ENCODE results near the gene SHE.
"Not testable (repeated sequence)": the region's sequence is repeated elsewhere in the genome, so short reads cannot be mapped to it uniquely, and the experiment has no call there.

SHE gene

GRCh38 chr1:154514066-154514553, 11.9 kb upstream of the SHE start:
- DNase-seq (ENCODE audit: low read depth in 3 of 3), result no peak

GRCh38 chr1:154512760-154513159, 10.5 kb upstream of the SHE start:
- no peak for DNase-seq (ENCODE audit: low read depth in 3 of 3)

- DNase-seq (ENCODE audit: low read depth in 3 of 3), result no peak
These were observed 1.7 kb upstream of the SHE start for GRCh38 chr1:154503898-154504297.

- no peak for DNase-seq (ENCODE audit: low read depth in 3 of 3)
These were observed 518 bp upstream of the SHE start for GRCh38 chr1:154502744-154503115.

GRCh38 chr1:154501423-154502065, 668 bp downstream of the SHE start:
- DNase-seq (ENCODE audit: low read depth in 3 of 3), result no peak

- no peak for DNase-seq (ENCODE audit: low read depth in 3 of 3)
These were observed 1.7 kb downstream of the SHE start for GRCh38 chr1:154500533-154500932.

GRCh38 chr1:154499446-154499845, 2.8 kb downstream of the SHE start:
- DNase-seq (ENCODE audit: low read depth in 3 of 3), result no peak

GRCh38 chr1:154497026-154497806, 5.0 kb downstream of the SHE start:
- DNase-seq (ENCODE audit: low read depth in 3 of 3), result no peak

GRCh38 chr1:154496383-154496782, 5.8 kb downstream of the SHE start:
- DNase-seq (ENCODE audit: low read depth in 3 of 3), result no peak

- no peak for DNase-seq (ENCODE audit: low read depth in 3 of 3)
These were observed 6.5 kb downstream of the SHE start for GRCh38 chr1:154495496-154496273.

GRCh38 chr1:154493276-154493675, 8.9 kb downstream of the SHE start:
- DNase-seq (ENCODE audit: low read depth in 3 of 3), result no peak

- DNase-seq (ENCODE audit: low read depth in 3 of 3), result no peak
These were observed 10.1 kb downstream of the SHE start for GRCh38 chr1:154492115-154492514.

GRCh38 chr1:154490317-154490716, 11.9 kb downstream of the SHE start:
- DNase-seq (ENCODE audit: low read depth in 3 of 3), result no peak

- DNase-seq (ENCODE audit: low read depth in 3 of 3), result no peak
These were observed 12.4 kb downstream of the SHE start for GRCh38 chr1:154489695-154490274.

- DNase-seq (ENCODE audit: low read depth in 3 of 3), result no peak
These were observed 13.3 kb downstream of the SHE start for GRCh38 chr1:154488922-154489321.

- not testable (repeated sequence) for DNase-seq (ENCODE audit: low read depth in 3 of 3)
These were observed 15.5 kb downstream of the SHE start for GRCh38 chr1:154486756-154487155.

- DNase-seq (ENCODE audit: low read depth in 3 of 3), result no peak
These were observed 16.2 kb downstream of the SHE start for GRCh38 chr1:154485910-154486496.

- no peak for DNase-seq (ENCODE audit: low read depth in 3 of 3)
These were observed 17.1 kb downstream of the SHE start for GRCh38 chr1:154485106-154485505.

- DNase-seq (ENCODE audit: low read depth in 3 of 3), result no peak
These were observed 18.0 kb downstream of the SHE start for GRCh38 chr1:154483941-154484803.

GRCh38 chr1:154481053-154481452, 21.2 kb downstream of the SHE start:
- no peak for DNase-seq (ENCODE audit: low read depth in 3 of 3)
